Spleen (tissue), 7 donors: ENCODE measurements around the gene QPRT.
"Not testable (repeated sequence)": the region's sequence is repeated elsewhere in the genome, so short reads cannot be mapped to it uniquely, and the experiment has no call there.

ENCODE experiments used
- POLR2A ChIP-seq, 3 donors: fragments of 450-650 bp; IDR thresholded peaks; one replicate each; pipeline ENCODE4 v1.5.1; 2017; ENCODE audit warnings: antibody characterized with exemption in 3 of 3, mild to moderate bottlenecking in 1 of 3
- POLR2AphosphoS5 ChIP-seq, 3 donors: sonication (generic); formaldehyde crosslinking; IDR thresholded peaks; one replicate each; pipeline ENCODE4 v1.5.1; 2017; ENCODE audit warnings: antibody characterized with exemption in 3 of 3
- TF ChIP-seq, protein P1 (sequence below), 11 experiments: fragments of 200-600 bp in 7 of 11; fragments of 450-650 bp in 4 of 11; sonication (generic) in 4 of 11; IDR thresholded peaks in 8 of 11; conservative IDR thresholded peaks in 3 of 11; 1 replicate in 7 of 11; 2 replicates in 4 of 11; pipeline versions ENCODE4 v1.4.0 to v1.8.0; 2016 to 2021; ENCODE audit warnings: antibody characterized with exemption in 11 of 11, inconsistent platforms in 4 of 11, mild to moderate bottlenecking in 1 of 11
- donor health status: DM: no; HTN: no; CAD: no; lungs with moderate emphysema.
- donor health status: DM: no; HTN: no; CAD: no.
- donor health status: DM: no; HTN: no; CAD: no.

DNA sequence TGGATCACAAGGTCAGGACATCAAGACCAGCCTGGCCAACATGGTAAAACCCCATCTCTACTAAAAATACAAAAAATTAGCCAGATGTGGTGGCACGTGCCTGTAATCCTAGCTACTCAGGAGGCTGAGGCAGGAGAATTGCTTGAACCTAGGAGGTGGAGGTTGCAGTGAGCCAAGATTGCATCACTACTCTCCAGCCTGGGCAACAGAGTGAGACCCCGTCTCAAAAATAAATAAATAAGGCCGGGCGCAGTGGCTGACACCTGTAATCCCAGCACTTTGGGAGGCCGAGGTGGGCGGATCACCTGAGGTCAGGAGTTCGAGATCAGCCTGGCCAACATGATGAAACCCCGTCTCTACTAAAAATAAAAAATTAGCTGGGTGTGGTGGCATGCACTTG, 40.2 kb upstream of the QPRT start:
- TF ChIP-seq, protein P1, sequence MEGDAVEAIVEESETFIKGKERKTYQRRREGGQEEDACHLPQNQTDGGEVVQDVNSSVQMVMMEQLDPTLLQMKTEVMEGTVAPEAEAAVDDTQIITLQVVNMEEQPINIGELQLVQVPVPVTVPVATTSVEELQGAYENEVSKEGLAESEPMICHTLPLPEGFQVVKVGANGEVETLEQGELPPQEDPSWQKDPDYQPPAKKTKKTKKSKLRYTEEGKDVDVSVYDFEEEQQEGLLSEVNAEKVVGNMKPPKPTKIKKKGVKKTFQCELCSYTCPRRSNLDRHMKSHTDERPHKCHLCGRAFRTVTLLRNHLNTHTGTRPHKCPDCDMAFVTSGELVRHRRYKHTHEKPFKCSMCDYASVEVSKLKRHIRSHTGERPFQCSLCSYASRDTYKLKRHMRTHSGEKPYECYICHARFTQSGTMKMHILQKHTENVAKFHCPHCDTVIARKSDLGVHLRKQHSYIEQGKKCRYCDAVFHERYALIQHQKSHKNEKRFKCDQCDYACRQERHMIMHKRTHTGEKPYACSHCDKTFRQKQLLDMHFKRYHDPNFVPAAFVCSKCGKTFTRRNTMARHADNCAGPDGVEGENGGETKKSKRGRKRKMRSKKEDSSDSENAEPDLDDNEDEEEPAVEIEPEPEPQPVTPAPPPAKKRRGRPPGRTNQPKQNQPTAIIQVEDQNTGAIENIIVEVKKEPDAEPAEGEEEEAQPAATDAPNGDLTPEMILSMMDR (IDR thresholded peaks at IDR 0.05 in 8 of 11, conservative IDR thresholded peaks at IDR 0.05 in 3 of 11), result not testable (repeated sequence)
- not testable (repeated sequence) for TF ChIP-seq POLR2AphosphoS5, POLR2A (IDR thresholded peaks at IDR 0.05)
